Naive thymus-derived CD8-positive, alpha-beta T cell (primary cell): Measurements from ENCODE around the gene PWP2. TPM values are rescaled to one million over a fixed set of nuclear protein-coding genes. Genes with fewer than 3 reads are reported as not detected.
"Not testable (repeated sequence)": the region's sequence is repeated elsewhere in the genome, so short reads cannot be mapped to it uniquely, and the experiment has no call there.

Source experiments
- ATAC-seq, 2 donors: fragments of 150-1000 bp; cut with Tn5 transposase in 1 of 2; sonication (Bioruptor Pico), chemical (Tn5 transposase) in 1 of 2; 1 replicate in 1 of 2; 2 replicates in 1 of 2; pipeline ENCODE4 v1.10.0; 2021; ENCODE audit warnings: mild to moderate bottlenecking in 2 of 2, moderate library complexity in 2 of 2
- POLR2A ChIA-PET: fragments of 350-600 bp; sonication (Branson Sonifier 250); formaldehyde crosslinking; loops from one replicate; lab custom pipeline; 2021; ENCODE audit warnings: antibody characterized with exemption; lab: Charles Lee
- DNase-seq, 10 donors: peaks; one replicate each; pipeline versions ENCODE4 v3.0.0 to v3.0.0-alpha.2; 2020 to 2022
- H3K27ac Mint-ChIP-seq, 10 donors: one replicate each; pipeline ENCODE4 v1.8.0; 2020 to 2022; ENCODE audit warnings: mild to moderate bottlenecking in 10 of 10, mixed read lengths in 10 of 10, moderate library complexity in 4 of 10, inconsistent platforms in 1 of 10
- H3K27me3 Mint-ChIP-seq, 5 donors: one replicate each; pipeline ENCODE4 v1.8.0; 2021 to 2022; ENCODE audit warnings: mixed read lengths in 5 of 5
- H3K36me3 Mint-ChIP-seq, 3 donors: one replicate each; pipeline ENCODE4 v1.8.0; 2020 to 2022; ENCODE audit warnings: mixed read lengths in 3 of 3, mild to moderate bottlenecking in 2 of 3, inconsistent platforms in 1 of 3
- H3K4me1 Mint-ChIP-seq, 4 donors: one replicate each; pipeline ENCODE4 v1.8.0; 2021 to 2022; ENCODE audit warnings: mixed read lengths in 4 of 4
- H3K4me3 Mint-ChIP-seq, 10 donors: one replicate each; pipeline ENCODE4 v1.8.0; 2020 to 2022; ENCODE audit warnings: mild to moderate bottlenecking in 10 of 10, mixed read lengths in 10 of 10, moderate library complexity in 6 of 10, inconsistent platforms in 1 of 10
- H3K9me3 Mint-ChIP-seq, 9 donors: one replicate each; pipeline ENCODE4 v1.8.0; 2020 to 2022; ENCODE audit warnings: mixed read lengths in 9 of 9, mild to moderate bottlenecking in 3 of 9, inconsistent platforms in 1 of 9, moderate library complexity in 1 of 9
- polyA plus RNA-seq, 3 donors: library from polyadenylated mRNA; unstranded; fragments of 300-500 nt; fragmentation: Illumina TruSeq; gene quantifications; one replicate each; pipeline ENCODE4 v1.2.3, GENCODE V29; 2021
- total RNA-seq, 8 experiments: library from RNA in 2 of 8; stranded (reverse) in 2 of 8; gene quantifications; one replicate each; pipeline ENCODE4 v1.2.3 and lab custom pipeline; 2021 to 2026

PWP2 gene
- total and polyA plus RNA-seq, 5 experiments from 2014 or later: 6.2 to 12.6 (median 9.0) TPM

- ATAC-seq (no peak), DNase-seq (no peak)
- POLR2A ChIA-PET: interaction anchor here (0.6 to 2.7 kb wide), 2 partner anchors 11 to 38 kb away, joined by 3 to 10 read pairs; no protein-coding TSS in a partner anchor
- Mint-ChIP-seq H3K36me3 (peaks cover 0 to 42% (median 13%) of the 10 kb centered on the region in 3 donors), H3K27me3 (no peaks in the 10 kb centered on the region), H3K4me1 (peaks cover 6 to 27% (median 16%) of the 10 kb centered on the region in 4 donors), H3K9me3 (no peaks in the 10 kb centered on the region), H3K4me3 (no peak overlapping the region), H3K27ac (peak overlapping the region in 7 of 10 donors; percentile 7 to 85 (median 69))
Measured at GRCh38 chr21:44094832-44095231, 12.4 kb upstream of the PWP2 start.

GRCh38 chr21:44098507-44098906 is 8.7 kb upstream of the PWP2 start:
- H3K4me3 Mint-ChIP-seq, H3K27me3 Mint-ChIP-seq, H3K9me3 Mint-ChIP-seq, H3K27ac Mint-ChIP-seq, POLR2A ChIA-PET, DNase-seq, H3K4me1 Mint-ChIP-seq: not testable (repeated sequence)
- peak; percentile 53 for ATAC-seq
- H3K36me3 Mint-ChIP-seq: peaks cover 0 to 17% (median 9%) of the 10 kb centered on the region in 3 donors

GRCh38 chr21:44098964-44099363 is 8.2 kb upstream of the PWP2 start:
- H3K27me3 Mint-ChIP-seq, H3K4me3 Mint-ChIP-seq, DNase-seq, H3K27ac Mint-ChIP-seq, H3K4me1 Mint-ChIP-seq, H3K9me3 Mint-ChIP-seq, POLR2A ChIA-PET: not testable (repeated sequence)
- peak in 1 of 2 donors; percentile 37 for ATAC-seq
- peaks cover 0 to 14% (median 7%) of the 10 kb centered on the region in 3 donors for H3K36me3 Mint-ChIP-seq

- H3K4me1 Mint-ChIP-seq, H3K27ac Mint-ChIP-seq, H3K9me3 Mint-ChIP-seq, DNase-seq, POLR2A ChIA-PET, H3K27me3 Mint-ChIP-seq, H3K36me3 Mint-ChIP-seq: not testable (repeated sequence)
- H3K4me3 Mint-ChIP-seq: peak overlapping the region in 2 of 10 donors; percentile 34 to 54
- peak; percentile 49 to 53 for ATAC-seq
Measured at GRCh38 chr21:44107589-44107988, 390 bp downstream of the PWP2 start.

GRCh38 chr21:44113702-44114371 is 6.6 kb downstream of the PWP2 start:
- DNase-seq, H3K36me3 Mint-ChIP-seq, H3K27ac Mint-ChIP-seq, H3K9me3 Mint-ChIP-seq, H3K4me1 Mint-ChIP-seq, H3K4me3 Mint-ChIP-seq, POLR2A ChIA-PET, ATAC-seq, H3K27me3 Mint-ChIP-seq: not testable (repeated sequence)

GRCh38 chr21:44122131-44122530 is 14.9 kb downstream of the PWP2 start:
- ATAC-seq, H3K4me1 Mint-ChIP-seq, H3K27ac Mint-ChIP-seq, H3K9me3 Mint-ChIP-seq, H3K27me3 Mint-ChIP-seq, H3K36me3 Mint-ChIP-seq, DNase-seq, POLR2A ChIA-PET, H3K4me3 Mint-ChIP-seq: not testable (repeated sequence)

- H3K4me3 Mint-ChIP-seq, DNase-seq, ATAC-seq, H3K9me3 Mint-ChIP-seq, H3K36me3 Mint-ChIP-seq, H3K27ac Mint-ChIP-seq, H3K4me1 Mint-ChIP-seq, POLR2A ChIA-PET, H3K27me3 Mint-ChIP-seq: not testable (repeated sequence)
Measured at GRCh38 chr21:44127827-44128226, 20.6 kb downstream of the PWP2 start.

GRCh38 chr21:44133715-44134057 is 26.5 kb downstream of the PWP2 start:
- H3K27me3 Mint-ChIP-seq, POLR2A ChIA-PET, H3K36me3 Mint-ChIP-seq, H3K9me3 Mint-ChIP-seq, ATAC-seq, DNase-seq, H3K4me1 Mint-ChIP-seq, H3K27ac Mint-ChIP-seq: not testable (repeated sequence)
- peak overlapping the region in 2 of 10 donors; percentile 64 to 66 for H3K4me3 Mint-ChIP-seq

- H3K9me3 Mint-ChIP-seq, H3K4me1 Mint-ChIP-seq, H3K36me3 Mint-ChIP-seq, ATAC-seq, POLR2A ChIA-PET, H3K27ac Mint-ChIP-seq, DNase-seq, H3K4me3 Mint-ChIP-seq, H3K27me3 Mint-ChIP-seq: not testable (repeated sequence)
Measured at GRCh38 chr21:44134732-44135131, 27.5 kb downstream of the PWP2 start.

GRCh38 chr21:44138039-44138438 is 30.8 kb downstream of the PWP2 start:
- H3K27me3 Mint-ChIP-seq, POLR2A ChIA-PET, H3K4me3 Mint-ChIP-seq, H3K36me3 Mint-ChIP-seq, H3K27ac Mint-ChIP-seq, H3K4me1 Mint-ChIP-seq, H3K9me3 Mint-ChIP-seq: not testable (repeated sequence)
- ATAC-seq: peak; percentile 43 to 49
- DNase-seq: peak in 2 of 10 donors; percentile 27 to 29

GRCh38 chr21:44139787-44140551 is 32.8 kb downstream of the PWP2 start:
- peak in 1 of 2 donors; percentile 59 for ATAC-seq
- peak in 4 of 10 donors; percentile 0 to 11 (median 0) for DNase-seq
- H3K4me1 Mint-ChIP-seq, H3K9me3 Mint-ChIP-seq, H3K27me3 Mint-ChIP-seq, H3K36me3 Mint-ChIP-seq, POLR2A ChIA-PET: not testable (repeated sequence)
- Mint-ChIP-seq H3K4me3 (peak overlapping the region in 1 of 10 donors; percentile 30), H3K27ac (peak overlapping the region in 2 of 10 donors; percentile 74 to 80)

- ATAC-seq, H3K4me3 Mint-ChIP-seq, H3K4me1 Mint-ChIP-seq, POLR2A ChIA-PET, H3K27ac Mint-ChIP-seq, H3K36me3 Mint-ChIP-seq, H3K27me3 Mint-ChIP-seq, H3K9me3 Mint-ChIP-seq, DNase-seq: not testable (repeated sequence)
Measured at GRCh38 chr21:44140552-44140932, 33.3 kb downstream of the PWP2 start.

GRCh38 chr21:44142470-44142869 is 35.3 kb downstream of the PWP2 start:
- H3K27me3 Mint-ChIP-seq, POLR2A ChIA-PET, H3K27ac Mint-ChIP-seq, H3K4me1 Mint-ChIP-seq, H3K4me3 Mint-ChIP-seq, ATAC-seq, DNase-seq, H3K9me3 Mint-ChIP-seq, H3K36me3 Mint-ChIP-seq: not testable (repeated sequence)
